C4-2B (cell line): Measurements from ENCODE around the gene ADM2.

Source experiments
- ZFX ChIP-seq: fragments of 450-650 bp; IDR thresholded peaks from 2 replicates; pipeline ENCODE4 v1.6.1; 2017
- TF ChIP-seq, protein P1 (sequence below): fragments of 450-650 bp; conservative IDR thresholded peaks from 2 replicates; pipeline ENCODE4 v1.5.1; 2017; ENCODE audit warnings: mild to moderate bottlenecking

DNA sequence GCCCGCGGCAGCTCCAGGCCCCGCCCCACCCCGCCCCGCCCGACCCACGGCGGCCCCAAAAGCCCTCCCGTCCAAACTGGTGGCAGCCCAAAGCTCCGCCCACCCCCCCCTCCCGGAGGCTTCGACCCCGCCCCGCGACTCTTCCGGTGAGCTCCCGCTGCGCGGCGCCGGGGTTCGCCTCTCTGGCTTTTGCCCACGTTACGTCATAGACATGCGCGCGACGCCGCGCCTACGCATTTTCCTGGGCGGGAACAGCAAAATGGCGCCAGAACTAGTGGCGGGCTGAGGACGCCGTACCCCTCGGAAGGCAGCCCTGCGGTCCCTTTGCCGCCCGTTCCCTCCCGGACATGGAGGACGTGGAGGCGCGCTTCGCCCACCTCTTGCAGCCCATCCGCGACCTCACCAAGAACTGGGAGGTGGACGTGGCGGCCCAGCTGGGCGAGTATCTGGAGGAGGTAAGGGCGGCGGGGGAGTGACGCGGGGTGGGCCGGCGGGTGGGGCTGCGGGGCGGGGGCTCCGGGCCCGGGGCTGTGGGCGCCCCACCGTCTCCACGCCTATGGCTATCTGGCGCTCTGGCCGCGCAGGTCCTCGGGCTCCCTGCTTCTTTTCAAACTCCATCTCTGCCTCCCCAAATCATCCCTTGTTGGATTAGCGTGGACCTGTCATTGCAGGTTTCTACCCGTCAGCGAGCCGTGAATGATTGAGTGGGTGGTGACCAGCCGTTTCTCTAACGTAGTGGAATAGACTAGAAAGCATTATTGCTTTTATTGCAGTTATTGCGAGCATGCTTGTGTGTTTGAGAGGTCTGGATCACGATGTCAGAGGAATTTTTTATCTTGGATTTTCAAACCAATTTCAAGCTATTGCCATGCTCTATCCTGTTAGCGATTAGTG lies 26.9 kb downstream of the ADM2 start, which contains the start of gene NCAPH2:
- TF ChIP-seq, protein P1, sequence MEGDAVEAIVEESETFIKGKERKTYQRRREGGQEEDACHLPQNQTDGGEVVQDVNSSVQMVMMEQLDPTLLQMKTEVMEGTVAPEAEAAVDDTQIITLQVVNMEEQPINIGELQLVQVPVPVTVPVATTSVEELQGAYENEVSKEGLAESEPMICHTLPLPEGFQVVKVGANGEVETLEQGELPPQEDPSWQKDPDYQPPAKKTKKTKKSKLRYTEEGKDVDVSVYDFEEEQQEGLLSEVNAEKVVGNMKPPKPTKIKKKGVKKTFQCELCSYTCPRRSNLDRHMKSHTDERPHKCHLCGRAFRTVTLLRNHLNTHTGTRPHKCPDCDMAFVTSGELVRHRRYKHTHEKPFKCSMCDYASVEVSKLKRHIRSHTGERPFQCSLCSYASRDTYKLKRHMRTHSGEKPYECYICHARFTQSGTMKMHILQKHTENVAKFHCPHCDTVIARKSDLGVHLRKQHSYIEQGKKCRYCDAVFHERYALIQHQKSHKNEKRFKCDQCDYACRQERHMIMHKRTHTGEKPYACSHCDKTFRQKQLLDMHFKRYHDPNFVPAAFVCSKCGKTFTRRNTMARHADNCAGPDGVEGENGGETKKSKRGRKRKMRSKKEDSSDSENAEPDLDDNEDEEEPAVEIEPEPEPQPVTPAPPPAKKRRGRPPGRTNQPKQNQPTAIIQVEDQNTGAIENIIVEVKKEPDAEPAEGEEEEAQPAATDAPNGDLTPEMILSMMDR = no peak
- TF ChIP-seq ZFX = 0 out of 2 replicates have a peak, but pooled peaks have one; percentile 16
